Stomach (tissue), 9 donors: Measurements from ENCODE around the gene CEP85L. TPM values are rescaled to one million over a fixed set of nuclear protein-coding genes. Genes with fewer than 3 reads are reported as not detected.

Source experiments
- DNase-seq, 2 donors: peaks; one replicate each; pipeline versions ENCODE4 v3.0.0 to v3.0.0-alpha.2; 2013 to 2019
- H3K27ac ChIP-seq, 5 donors: fragments of 200-600 bp in 4 of 5; sonication (generic) in 4 of 5; one replicate each; pipeline ENCODE4 v1.5.1; 2013 to 2019; ENCODE audit warnings: mild to moderate bottlenecking in 1 of 5, moderate library complexity in 1 of 5
- H3K27me3 ChIP-seq, 3 donors: fragments of 200-600 bp; sonication (generic); one replicate each; pipeline ENCODE4 v1.5.1; 2017 to 2019; ENCODE audit warnings: mixed run types in 1 of 3
- H3K36me3 ChIP-seq, 4 donors: fragments of 200-600 bp; sonication (generic); 1 replicate in 3 of 4; 2 replicates in 1 of 4; pipeline ENCODE4 v1.5.1; 2016 to 2019
- H3K4me1 ChIP-seq, 4 donors: fragments of 200-600 bp; sonication (generic); one replicate each; pipeline ENCODE4 v1.5.1; 2016 to 2019
- H3K4me3 ChIP-seq, 4 donors: fragments of 200-600 bp; sonication (generic) in 3 of 4; one replicate each; pipeline ENCODE4 v1.5.1; 2016 to 2019; ENCODE audit warnings: mild to moderate bottlenecking in 1 of 4
- H3K9me3 ChIP-seq, 4 donors: fragments of 200-600 bp; sonication (generic); one replicate each; pipeline ENCODE4 v1.5.1; 2016 to 2019
- CTCF ChIP-seq, 7 experiments: fragments of 450-650 bp in 4 of 7; fragments of 200-600 bp in 3 of 7; sonication (generic) in 3 of 7; IDR thresholded peaks; one replicate each; pipeline ENCODE4 v1.5.1; 2016 to 2019; ENCODE audit warnings: antibody characterized with exemption in 7 of 7, control low read depth in 2 of 7, mild to moderate bottlenecking in 1 of 7
- EP300 ChIP-seq: sonication (generic); formaldehyde crosslinking; IDR thresholded peaks from one replicate; pipeline ENCODE4 v1.6.1; 2017; ENCODE audit warnings: antibody characterized with exemption
- POLR2A ChIP-seq, 4 donors: fragments of 450-650 bp; IDR thresholded peaks; one replicate each; pipeline ENCODE4 v1.6.1; 2016; ENCODE audit warnings: antibody characterized with exemption in 4 of 4, control low read depth in 2 of 4, mild to moderate bottlenecking in 1 of 4, moderate library complexity in 1 of 4
- POLR2AphosphoS5 ChIP-seq, 3 donors: sonication (generic); formaldehyde crosslinking; IDR thresholded peaks; one replicate each; pipeline ENCODE4 v1.6.1; 2016; ENCODE audit warnings: antibody characterized with exemption in 3 of 3
- WGBS, 5 donors: extraction: QIAGEN DNeasy Blood & Tissue Kit in 3 of 5; methylation state at CpG; one replicate each; pipeline versions ENCODE4 v1.1.5 to v1.1.7; 2013 to 2018; 5-methylcytosine and 5-hydroxymethylcytosine counted together
- intact Hi-C: fragments of 100-400 bp; cut with DNase I; formaldehyde crosslinking; loops from one replicate; pipeline ENCODE4 v1.15.1; 2023; ENCODE audit warnings: low total_unique reads
- polyA plus RNA-seq, 3 donors: library from polyadenylated mRNA; stranded (reverse); fragments of 200-250 nt; gene quantifications; one replicate each; pipeline ENCODE4 v1.2.3, GENCODE V29; 2013
- total RNA-seq, 5 donors: library from RNA; depleted of rRNA; stranded (reverse); fragments of >200 nt; gene quantifications; one replicate each; pipeline versions ENCODE4 v1.1.0 to v1.2.3, GENCODE V29; 2014 to 2016
- donor health status: healthy with polysubstance abuse.
- donor health status: Bipolar disorder and iron deficiency.
- donor health status: healthy.

Gene CEP85L
- total and polyA plus RNA-seq, 8 donors, result 1.5 to 67.7 (median 8.7) TPM

DNA sequence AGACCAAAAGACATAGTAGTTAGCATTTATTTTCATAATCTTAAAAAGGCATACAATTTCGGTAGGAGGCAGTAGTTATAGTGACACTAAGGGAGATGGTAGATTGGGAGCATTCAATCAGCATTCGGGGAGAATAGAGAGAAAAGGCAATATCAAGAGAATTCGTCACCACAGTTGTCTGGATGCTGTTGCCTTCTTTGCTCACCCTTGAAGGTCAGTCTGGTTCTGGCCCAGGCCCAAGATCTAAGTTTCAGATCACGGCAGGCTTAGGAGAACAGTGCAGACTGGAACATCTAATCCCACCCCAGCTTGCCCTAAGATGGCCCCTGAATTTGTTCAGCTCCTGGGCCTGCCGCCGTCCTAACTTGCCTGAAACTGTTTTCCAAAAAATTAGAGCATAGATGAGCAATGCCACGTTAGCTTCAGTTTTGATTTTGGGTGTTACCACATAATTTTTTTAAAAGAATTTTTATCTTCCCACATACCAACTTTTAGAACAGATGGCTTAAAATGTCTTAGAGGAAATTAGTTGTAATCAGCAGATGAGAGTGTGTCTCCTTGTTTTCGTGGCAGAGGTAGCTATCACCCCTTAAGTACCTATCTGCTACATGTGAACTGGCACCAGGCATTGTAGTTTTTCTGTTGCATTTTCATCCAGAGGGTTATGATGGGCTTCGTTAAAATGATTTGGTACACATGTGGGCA, 8.3 kb upstream of the CEP85L start:
- H3K27ac ChIP-seq, result peak overlapping the region in 4 of 5 donors; percentile 8 to 67 (median 30)
- intact Hi-C loops, result no loop called here
- no peak overlapping the region for H3K4me3 ChIP-seq
- no peaks in the 10 kb centered on the region for H3K9me3 ChIP-seq
- 49 to 59% (median 57%) methylated on average over 9 of the region's 9 CpGs for WGBS, 5 donors
- peak in 1 of 2 donors; percentile 36 for DNase-seq
- H3K4me1 ChIP-seq, result peaks cover 6 to 17% (median 9%) of the 10 kb centered on the region in 4 donors
- no peaks in the 10 kb centered on the region for H3K27me3 ChIP-seq
- no peak for TF ChIP-seq CTCF (IDR thresholded peaks at IDR 0.05)
- no peak for TF ChIP-seq POLR2A (IDR thresholded peaks at IDR 0.05)
- TF ChIP-seq POLR2AphosphoS5 (IDR thresholded peaks at IDR 0.05), result peak in 1 of 3 donors; percentile 40
- H3K36me3 ChIP-seq, result no peaks in the 10 kb centered on the region

DNA sequence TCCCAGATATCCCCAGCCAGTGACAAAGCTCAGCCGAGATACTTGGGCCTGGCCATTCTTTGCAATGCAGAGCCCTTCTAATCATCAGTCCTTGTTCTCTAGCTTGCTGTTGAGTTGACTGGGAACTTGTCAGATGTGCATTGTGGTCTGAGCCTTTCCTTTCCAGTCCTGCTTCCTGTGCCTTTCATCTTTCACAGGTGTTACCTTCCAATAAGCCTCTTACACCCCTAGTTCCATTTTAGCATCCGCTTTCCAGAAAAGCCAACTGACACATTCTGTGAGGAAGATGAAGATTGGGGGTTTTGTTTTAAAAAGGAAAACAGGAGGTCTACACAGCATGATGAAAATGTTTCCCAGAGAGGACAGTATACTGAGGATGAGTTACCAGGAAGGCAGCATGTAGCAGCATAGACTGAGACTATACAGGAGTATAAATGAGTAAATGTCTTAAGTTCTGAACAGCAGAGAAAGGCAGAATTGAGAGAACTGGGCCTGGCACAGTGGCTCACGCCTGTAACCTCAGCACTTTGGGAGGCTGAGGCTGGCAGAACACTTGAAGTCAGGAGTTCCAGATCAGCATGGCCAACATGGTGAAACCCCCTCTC, 5.6 kb upstream of the CEP85L start:
- 91 to 94% (median 92%) methylated on average over 3 of the region's 3 CpGs for WGBS, 5 donors
- no peak for TF ChIP-seq POLR2A (IDR thresholded peaks at IDR 0.05)
- no peak for TF ChIP-seq POLR2AphosphoS5 (IDR thresholded peaks at IDR 0.05)
- no peak for TF ChIP-seq CTCF (IDR thresholded peaks at IDR 0.05)
- TF ChIP-seq EP300, result no peak
- Histone ChIP-seq H3K9me3 (no peaks in the 10 kb centered on the region), H3K4me3 (no peak overlapping the region), H3K27me3 (no peaks in the 10 kb centered on the region), H3K36me3 (no peaks in the 10 kb centered on the region), H3K4me1 (peaks cover 6 to 15% (median 12%) of the 10 kb centered on the region in 4 donors), H3K27ac (peak overlapping the region in 3 of 5 donors; percentile 6 to 28 (median 24))
- intact Hi-C loops, result no loop called here
- no peak for DNase-seq

DNA sequence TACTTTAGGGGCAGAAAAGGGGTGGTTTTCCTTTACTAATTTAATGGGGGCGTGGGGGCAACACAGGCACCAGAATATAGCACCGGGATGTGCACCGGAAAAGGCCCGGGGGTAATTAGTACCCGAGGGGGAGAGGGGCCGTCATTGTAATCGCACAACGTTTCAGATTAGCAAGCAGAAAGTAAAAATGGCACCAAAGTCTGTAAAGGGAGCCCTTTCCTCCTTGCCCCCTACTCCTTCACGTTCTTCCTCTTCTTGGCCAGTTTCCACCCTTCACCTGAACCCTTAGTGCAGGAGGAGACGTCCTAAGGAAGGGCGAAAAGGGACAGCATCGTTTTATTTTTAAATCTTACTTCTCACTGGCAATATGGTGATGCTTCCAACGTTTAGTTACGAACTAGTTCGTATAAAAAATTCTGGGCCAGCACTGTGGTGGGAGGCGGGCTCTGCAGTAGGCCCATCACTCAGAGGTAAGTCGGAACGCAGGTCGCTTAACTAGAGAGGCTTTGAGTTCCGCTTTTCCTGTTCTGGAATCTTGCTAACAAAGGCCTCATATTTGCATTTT, 742 bp upstream of the CEP85L start:
- peak overlapping the region in 4 of 5 donors; percentile 97 to 99 (median 98) for H3K27ac ChIP-seq
- H3K36me3 ChIP-seq, result no peaks in the 10 kb centered on the region
- no peaks in the 10 kb centered on the region for H3K27me3 ChIP-seq
- no peaks in the 10 kb centered on the region for H3K9me3 ChIP-seq
- peak overlapping the region; percentile 79 to 96 (median 92) for H3K4me3 ChIP-seq
- peaks cover 4 to 37% (median 25%) of the 10 kb centered on the region in 4 donors for H3K4me1 ChIP-seq
- no peak for TF ChIP-seq CTCF (IDR thresholded peaks at IDR 0.05)
- no peak for TF ChIP-seq POLR2A (IDR thresholded peaks at IDR 0.05)
- TF ChIP-seq POLR2AphosphoS5 (IDR thresholded peaks at IDR 0.05), result no peak
- TF ChIP-seq EP300, result no peak
- intact Hi-C loops, result no loop called here
- DNase-seq, result peak in 1 of 2 donors; percentile 22
- 44 to 55% (median 52%) methylated on average over 20 of the region's 20 CpGs for WGBS, 5 donors

- no peaks in the 10 kb centered on the region for H3K27me3 ChIP-seq
- no peaks in the 10 kb centered on the region for H3K9me3 ChIP-seq
- peak in 1 of 2 donors; percentile 44 for DNase-seq
- H3K27ac ChIP-seq, result peak overlapping the region; percentile 97 to 99 (median 98)
- intact Hi-C loops, result no loop called here
- no peak for TF ChIP-seq POLR2A (IDR thresholded peaks at IDR 0.05)
- TF ChIP-seq CTCF (IDR thresholded peaks at IDR 0.05), result peak in 2 of 7 experiments; percentile 6 to 20
- TF ChIP-seq EP300, result no peak
- TF ChIP-seq POLR2AphosphoS5 (IDR thresholded peaks at IDR 0.05), result peak in 2 of 3 donors; percentile 11 to 53
- peak overlapping the region; percentile 79 to 96 (median 92) for H3K4me3 ChIP-seq
- 0 to 1% (median 0%) methylated on average over 26 to 80 of the region's 80 CpGs for WGBS, 5 donors
- H3K4me1 ChIP-seq, result peaks cover 6 to 44% (median 33%) of the 10 kb centered on the region in 4 donors
- no peaks in the 10 kb centered on the region for H3K36me3 ChIP-seq
Measured at GRCh38 chr6:118650582-118651281, 659 bp downstream of the CEP85L start.
